IMR-90 (cell line): Measurements from ENCODE around the gene RGPD8. TPM values are rescaled to one million over a fixed set of nuclear protein-coding genes. Genes with fewer than 3 reads are reported as not detected.

Experiments
- ATAC-seq: fragments of 200-7000 bp; cut with Tn5 transposase; 2 replicates; pipeline ENCODE4 v1.9.1; 2020; ENCODE audit warnings: low read depth, mild to moderate bottlenecking, moderate library complexity
- BruUV-seq: library from RNA; stranded (reverse); fragments of 400-500 nt; replicated peaks from 2 replicates; lab custom pipeline; 2021; lab: Mats Ljungman, UMichigan
- CTCF ChIA-PET: fragments of 300-600 bp; formaldehyde crosslinking; extraction: SDS; loops from one replicate; lab custom pipeline; 2021; ENCODE audit warnings: antibody characterized with exemption; lab: Yijun Ruan, JAX
- POLR2A ChIA-PET: fragments of 300-600 bp; sonication (Branson Sonifier 250); formaldehyde crosslinking; loops from one replicate; lab custom pipeline; 2022; ENCODE audit warnings: antibody characterized with exemption; ENCODE audit not compliant: unreplicated experiment; lab: Charles Lee
- DNase-seq: peaks from one replicate; pipeline ENCODE4 v3.0.0; 2013
- H2AFZ ChIP-seq: replicated peaks from 2 replicates; pipeline ENCODE3; 2013; ENCODE audit warnings: low read length, mild to moderate bottlenecking; ENCODE audit not compliant: poor library complexity
- H2AK5ac ChIP-seq: 2 replicates; pipeline ENCODE4 v1.6.1; 2013; ENCODE audit warnings: low read depth, low read length, inconsistent platforms
- H2AK9ac ChIP-seq: replicated peaks from 2 replicates; pipeline ENCODE3; 2013; ENCODE audit warnings: mild to moderate bottlenecking, low read depth, low read length, moderate library complexity; ENCODE audit not compliant: poor library complexity
- H2BK120ac ChIP-seq: 2 replicates; pipeline ENCODE4 v1.6.1; 2013; ENCODE audit warnings: low read depth, low read length, inconsistent platforms
- H2BK15ac ChIP-seq: 3 replicates; pipeline ENCODE4 v1.6.1; 2013; ENCODE audit warnings: low read depth, low read length, inconsistent platforms
- H2BK20ac ChIP-seq: 2 replicates; pipeline ENCODE4 v1.6.1; 2013; ENCODE audit warnings: low read depth, mild to moderate bottlenecking, inconsistent platforms, low read length, moderate library complexity
- H2BK5ac ChIP-seq: 2 replicates; pipeline ENCODE4 v1.6.1; 2013; ENCODE audit warnings: mild to moderate bottlenecking, low read depth, low read length, inconsistent platforms; ENCODE audit not compliant: poor library complexity, severe bottlenecking
- H3K14ac ChIP-seq: replicated peaks from 2 replicates; pipeline ENCODE4 v1.6.1; 2013; ENCODE audit warnings: low read depth, low read length, inconsistent platforms
- H3K18ac ChIP-seq: 2 replicates; pipeline ENCODE4 v1.6.1; 2013; ENCODE audit warnings: low read depth, low read length, control low read depth
- H3K23ac ChIP-seq: 2 replicates; pipeline ENCODE4 v1.6.1; 2013; ENCODE audit warnings: low read depth, low read length, inconsistent platforms
- H3K27ac ChIP-seq: 2 replicates; pipeline ENCODE4 v1.5.1; 2013; ENCODE audit warnings: mild to moderate bottlenecking, control low read depth, low read length; ENCODE audit not compliant: insufficient read depth
- H3K27me3 ChIP-seq: 2 replicates; pipeline ENCODE4 v1.6.1; 2013; ENCODE audit warnings: low read length; ENCODE audit not compliant: control insufficient read depth, insufficient read depth
- H3K36me3 ChIP-seq: 2 replicates; pipeline ENCODE4 v1.6.1; 2013; ENCODE audit warnings: low read length, mixed read lengths; ENCODE audit not compliant: control insufficient read depth, insufficient read depth
- H3K4ac ChIP-seq: 2 replicates; pipeline ENCODE4 v1.6.1; 2013; ENCODE audit warnings: low read depth, low read length, inconsistent platforms
- H3K4me1 ChIP-seq: 2 replicates; pipeline ENCODE4 v1.6.1; 2013; ENCODE audit warnings: low read length, mixed read lengths; ENCODE audit not compliant: control insufficient read depth, insufficient read depth
- H3K4me2 ChIP-seq: 2 replicates; pipeline ENCODE4 v1.6.1; 2013; ENCODE audit warnings: low read depth, mild to moderate bottlenecking, control low read depth, low read length, moderate library complexity
- H3K4me3 ChIP-seq: 2 replicates; pipeline ENCODE4 v1.5.1; 2013; ENCODE audit warnings: low read depth, mild to moderate bottlenecking, control low read depth, low read length, moderate library complexity; ENCODE audit not compliant: insufficient read depth
- H3K56ac ChIP-seq: 2 replicates; pipeline ENCODE4 v1.6.1; 2013; ENCODE audit warnings: low read length, inconsistent platforms; ENCODE audit not compliant: insufficient read depth; ENCODE audit errors: extremely low read depth
- H3K79me1 ChIP-seq, 2 experiments: 2 replicates each; pipeline ENCODE4 v1.6.1; 2013; ENCODE audit warnings: low read length in 2 of 2, inconsistent platforms in 1 of 2, low read depth in 1 of 2
- H3K9ac ChIP-seq: 2 replicates; pipeline ENCODE4 v1.6.1; 2013; ENCODE audit warnings: low read depth, low read length, control low read depth
- H3K9me1 ChIP-seq: 2 replicates; pipeline ENCODE4 v1.6.1; 2013; ENCODE audit warnings: low read length, inconsistent platforms; ENCODE audit not compliant: insufficient read depth
- H3K9me3 ChIP-seq: 2 replicates; pipeline ENCODE4 v1.6.1; 2013; ENCODE audit warnings: low read length; ENCODE audit not compliant: control insufficient read depth, insufficient read depth
- H4K20me1 ChIP-seq: 2 replicates; pipeline ENCODE4 v1.6.1; 2013; ENCODE audit warnings: low read length, inconsistent platforms; ENCODE audit not compliant: insufficient read depth
- H4K5ac ChIP-seq: 2 replicates; pipeline ENCODE4 v1.6.1; 2013; ENCODE audit warnings: mild to moderate bottlenecking, low read depth, low read length, control low read depth
- H4K8ac ChIP-seq, 2 experiments: 2 replicates each; pipeline ENCODE4 v1.6.1; 2013; ENCODE audit warnings: low read depth in 2 of 2, low read length in 2 of 2, control low read depth in 1 of 2, inconsistent platforms in 1 of 2
- H4K91ac ChIP-seq: 2 replicates; pipeline ENCODE4 v1.6.1; 2013; ENCODE audit warnings: low read depth, low read length, inconsistent platforms; ENCODE audit not compliant: insufficient read depth
- BHLHE40 ChIP-seq: fragments of 150-350 bp; IDR thresholded peaks from 2 replicates; pipeline ENCODE4 v1.6.1; 2016; ENCODE audit warnings: mild to moderate bottlenecking, low read depth, low read length
- CEBPB ChIP-seq: IDR thresholded peaks from 2 replicates; pipeline ENCODE4 v1.6.1; 2012; ENCODE audit warnings: low read depth, low read length, improper control_type of control experiment
- CHD1 ChIP-seq: IDR thresholded peaks from 2 replicates; pipeline ENCODE4 v1.6.1; 2012; ENCODE audit warnings: low read depth, low read length, improper control_type of control experiment
- CTCF ChIP-seq: conservative IDR thresholded peaks from 2 replicates; pipeline ENCODE4 v1.5.1; 2012; ENCODE audit warnings: mild to moderate bottlenecking, low read depth, low read length, improper control_type of control experiment
- ELK1 ChIP-seq: fragments of 150-350 bp; IDR thresholded peaks from 2 replicates; pipeline ENCODE4 v1.6.1; 2016; ENCODE audit warnings: low read depth, mild to moderate bottlenecking, low read length, moderate library complexity, borderline replicate concordance
- FOS ChIP-seq: fragments of 150-350 bp; IDR thresholded peaks from 2 replicates; pipeline ENCODE4 v1.6.1; 2016; ENCODE audit warnings: low read depth, low read length
- MAFK ChIP-seq: IDR thresholded peaks from 2 replicates; pipeline ENCODE4 v1.6.1; 2012; ENCODE audit warnings: low read depth, low read length, improper control_type of control experiment
- MAZ ChIP-seq: IDR thresholded peaks from 2 replicates; pipeline ENCODE4 v1.6.1; 2012; ENCODE audit warnings: low read depth, mild to moderate bottlenecking, low read length, improper control_type of control experiment, moderate library complexity, borderline replicate concordance
- MXI1 ChIP-seq: IDR thresholded peaks from 2 replicates; pipeline ENCODE4 v1.6.1; 2012; ENCODE audit warnings: low read depth, mild to moderate bottlenecking, low read length, moderate library complexity, borderline replicate concordance
- NFE2L2 ChIP-seq: fragments of 150-350 bp; IDR thresholded peaks from 2 replicates; pipeline ENCODE4 v1.6.1; 2016; ENCODE audit warnings: low read depth, mild to moderate bottlenecking, low read length
- POLR2A ChIP-seq: IDR thresholded peaks from 2 replicates; pipeline ENCODE4 v1.6.1; 2012; ENCODE audit warnings: mild to moderate bottlenecking, low read depth, low read length
- RAD21 ChIP-seq: IDR thresholded peaks from 2 replicates; pipeline ENCODE4 v1.6.1; 2012; ENCODE audit warnings: low read length, improper control_type of control experiment
- RCOR1 ChIP-seq: IDR thresholded peaks from 2 replicates; pipeline ENCODE4 v1.6.1; 2012; ENCODE audit warnings: mild to moderate bottlenecking, low read length, improper control_type of control experiment; ENCODE audit not compliant: insufficient replicate concordance
- RFX5 ChIP-seq: IDR thresholded peaks from 2 replicates; pipeline ENCODE4 v1.8.0; 2012; ENCODE audit warnings: low read depth, mild to moderate bottlenecking, low read length, moderate library complexity
- SMC3 ChIP-seq: fragments of 150-350 bp; IDR thresholded peaks from 2 replicates; pipeline ENCODE4 v1.6.1; 2016; ENCODE audit warnings: low read depth, mild to moderate bottlenecking, antibody characterized with exemption, low read length, moderate library complexity
- USF2 ChIP-seq: fragments of 150-350 bp; IDR thresholded peaks from 2 replicates; pipeline ENCODE4 v1.6.1; 2017; ENCODE audit warnings: mild to moderate bottlenecking, antibody characterized with exemption, low read length, low read depth
- dilution Hi-C: fragments of 300-500 bp; cut with HindIII; formaldehyde crosslinking; loops from one replicate; pipeline ENCODE4 v1.14.3; 2018; ENCODE audit warnings: low sequenced_read_pairs; ENCODE audit not compliant: unreplicated experiment
- in situ Hi-C: fragments of 300-500 bp; cut with MboI; formaldehyde crosslinking; loops from 3 replicates; pipeline ENCODE4 v1.14.3; 2019; ENCODE audit warnings: low sequenced_read_pairs, inconsistent platforms, mixed read lengths
- intact Hi-C: fragments of 100-400 bp; cut with micrococcal nuclease; formaldehyde crosslinking; loops from 2 replicates; pipeline ENCODE4 v1.10.0; 2022
- polyA plus RNA-seq, 3 experiments: library from polyadenylated mRNA; depleted of rRNA; stranded (reverse); fragments of >200 nt; gene quantifications; 2 replicates each; pipeline ENCODE4 v1.2.3, GENCODE V29; 2012; ENCODE audit warnings: low replicate concordance in 1 of 3
- total RNA-seq: library from RNA; depleted of rRNA; stranded (reverse); fragments of >200 nt; gene quantifications from 2 replicates; pipeline ENCODE4 v1.2.3, GENCODE V29; 2012

Gene RGPD8
- total and polyA plus RNA-seq, 2 of the 4 experiments (the other 2 are of a cell fraction) = 0.67 to 4.1 TPM

- Histone ChIP-seq H3K27ac (no peak overlapping the region), H2BK5ac (no peak overlapping the region), H3K9me3 (0 out of 2 replicates have a peak, but pooled peaks cover 2% of the 10 kb centered on the region), H3K79me1 (no peaks in the 10 kb centered on the region), H4K20me1 (no peaks in the 10 kb centered on the region), H3K4ac (no peak overlapping the region), H3K36me3 (no peaks in the 10 kb centered on the region), H2BK15ac (no peak overlapping the region), H3K4me1 (no peaks in the 10 kb centered on the region), H3K14ac (no peak overlapping the region), H4K5ac (no peak overlapping the region), H3K9me1 (no peaks in the 10 kb centered on the region), H3K56ac (no peak overlapping the region), H2BK120ac (no peak overlapping the region), H2AFZ (no peak overlapping the region), H4K91ac (no peak overlapping the region), H2AK9ac (no peak overlapping the region), H3K9ac (no peak overlapping the region), H3K27me3 (peaks cover 8% of the 10 kb centered on the region), H3K4me3 (no peak overlapping the region), H4K8ac (no peak overlapping the region), H3K18ac (no peak overlapping the region), H2AK5ac (no peak overlapping the region), H3K23ac (no peak overlapping the region), H3K4me2 (no peak overlapping the region), H2BK20ac (no peak overlapping the region)
- intact Hi-C loops (no loop called here), in situ Hi-C loops (no loop called here), dilution Hi-C loops (no loop called here)
- ATAC-seq (no peak), DNase-seq (no peak)
- POLR2A ChIA-PET = no interaction called here
- TF ChIP-seq MXI1 (no peak), RAD21 (no peak), CEBPB (no peak), USF2 (no peak), NFE2L2 (no peak), RFX5 (no peak), CTCF (no peak), POLR2A (no peak), MAFK (no peak), BHLHE40 (no peak), RCOR1 (no peak), SMC3 (no peak), FOS (no peak), CHD1 (no peak), ELK1 (no peak), MAZ (no peak)
- no TSS peak for BruUV-seq
- CTCF ChIA-PET = interaction anchor here (0.5 kb wide), 1 partner anchor 11 kb away, joined by 3 read pairs; no protein-coding TSS in a partner anchor
These were observed 21.1 kb upstream of the RGPD8 start for GRCh38 chr2:112454586-112454985.
